Measurements from ENCODE around the gene UMODL1.

UMODL1 gene

GRCh38 chr21:42063191-42063570, 7.9 kb upstream of the UMODL1 start:
- Histone ChIP-seq H3K9me3 (replicated peaks; ENCODE audit: low read length) (no peaks in the 10 kb centered on the region), H3K9ac (ENCODE audit: low read depth, low read length) (no peak overlapping the region), H3K4me2 (ENCODE audit: low read length) (no peak overlapping the region), H3K4me3 (ENCODE audit: low read length) (no peak overlapping the region), H3K36me3 (ENCODE audit: insufficient read depth, low read length) (no peaks in the 10 kb centered on the region), H3K27me3 (ENCODE audit: control insufficient read depth, insufficient read depth, low read length) (peaks cover 64% of the 10 kb centered on the region), H3K4me1 (ENCODE audit: control insufficient read depth, insufficient read depth, low read length) (no peaks in the 10 kb centered on the region)

DNA sequence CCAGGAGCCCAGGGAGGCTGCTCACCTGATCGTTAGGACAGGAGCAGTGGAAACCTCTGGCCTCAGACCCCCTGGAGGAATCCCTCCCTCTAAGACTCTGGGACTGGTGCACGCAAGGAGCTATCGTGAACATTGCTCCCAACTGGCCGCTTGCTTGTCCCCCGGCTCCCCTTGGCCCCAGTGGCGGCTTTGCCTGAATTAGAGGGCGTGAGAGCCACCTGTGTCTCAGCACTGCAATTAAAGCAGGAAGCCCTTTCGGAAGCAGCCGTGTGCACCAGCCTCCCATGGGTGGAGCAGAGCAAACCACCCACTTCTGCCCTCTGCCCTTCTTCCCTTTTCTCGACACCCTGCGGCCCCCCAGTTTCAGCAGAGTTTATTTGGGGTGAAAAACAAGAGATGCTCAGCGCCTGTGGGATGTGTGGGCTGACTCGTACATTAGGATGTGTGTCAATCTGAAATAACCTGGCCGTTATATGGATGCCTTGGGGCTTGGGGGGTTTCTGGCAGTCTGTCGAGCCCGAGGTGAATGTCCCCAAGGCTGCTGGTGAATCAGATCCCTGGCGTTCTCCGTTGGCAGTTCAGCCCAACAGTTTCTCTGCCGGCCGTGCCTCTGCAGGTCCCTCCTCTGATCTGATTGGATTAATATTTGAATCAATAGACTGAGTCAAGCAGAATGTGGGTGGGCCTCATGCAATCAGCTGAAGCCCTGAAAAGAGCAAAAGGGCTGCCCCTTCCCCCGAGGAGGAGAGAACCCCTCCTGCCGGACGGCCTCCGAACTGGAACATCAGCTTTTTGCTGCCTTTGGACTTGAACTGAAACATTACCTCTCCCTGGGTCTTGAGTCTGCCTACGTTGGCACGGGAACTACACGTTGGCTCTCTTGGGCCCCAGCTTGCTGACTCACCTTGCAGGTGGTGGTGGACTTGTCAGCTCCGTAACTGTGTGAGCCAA, 7.3 kb upstream of the UMODL1 start:
- H3K4me2 ChIP-seq (ENCODE audit: low read length), result no peak overlapping the region
- H3K9ac ChIP-seq (ENCODE audit: low read depth, low read length), result no peak overlapping the region
- H3K4me3 ChIP-seq (ENCODE audit: low read length), result no peak overlapping the region
- H3K9me3 ChIP-seq (replicated peaks; ENCODE audit: low read length), result no peaks in the 10 kb centered on the region
- H3K36me3 ChIP-seq (ENCODE audit: insufficient read depth, low read length), result no peaks in the 10 kb centered on the region
- no peaks in the 10 kb centered on the region for H3K4me1 ChIP-seq (ENCODE audit: control insufficient read depth, insufficient read depth, low read length)
- peaks cover 69% of the 10 kb centered on the region for H3K27me3 ChIP-seq (ENCODE audit: control insufficient read depth, insufficient read depth, low read length)

GRCh38 chr21:42066521-42066920, 4.6 kb upstream of the UMODL1 start:
- H3K36me3 ChIP-seq (ENCODE audit: insufficient read depth, low read length), result no peaks in the 10 kb centered on the region
- peaks cover 84% of the 10 kb centered on the region for H3K27me3 ChIP-seq (ENCODE audit: control insufficient read depth, insufficient read depth, low read length)
- H3K4me3 ChIP-seq (ENCODE audit: low read length), result no peak overlapping the region
- H3K9me3 ChIP-seq (replicated peaks; ENCODE audit: low read length), result no peaks in the 10 kb centered on the region
- H3K4me2 ChIP-seq (ENCODE audit: low read length), result no peak overlapping the region
- H3K4me1 ChIP-seq (ENCODE audit: control insufficient read depth, insufficient read depth, low read length), result no peaks in the 10 kb centered on the region
- H3K9ac ChIP-seq (ENCODE audit: low read depth, low read length), result no peak overlapping the region

DNA sequence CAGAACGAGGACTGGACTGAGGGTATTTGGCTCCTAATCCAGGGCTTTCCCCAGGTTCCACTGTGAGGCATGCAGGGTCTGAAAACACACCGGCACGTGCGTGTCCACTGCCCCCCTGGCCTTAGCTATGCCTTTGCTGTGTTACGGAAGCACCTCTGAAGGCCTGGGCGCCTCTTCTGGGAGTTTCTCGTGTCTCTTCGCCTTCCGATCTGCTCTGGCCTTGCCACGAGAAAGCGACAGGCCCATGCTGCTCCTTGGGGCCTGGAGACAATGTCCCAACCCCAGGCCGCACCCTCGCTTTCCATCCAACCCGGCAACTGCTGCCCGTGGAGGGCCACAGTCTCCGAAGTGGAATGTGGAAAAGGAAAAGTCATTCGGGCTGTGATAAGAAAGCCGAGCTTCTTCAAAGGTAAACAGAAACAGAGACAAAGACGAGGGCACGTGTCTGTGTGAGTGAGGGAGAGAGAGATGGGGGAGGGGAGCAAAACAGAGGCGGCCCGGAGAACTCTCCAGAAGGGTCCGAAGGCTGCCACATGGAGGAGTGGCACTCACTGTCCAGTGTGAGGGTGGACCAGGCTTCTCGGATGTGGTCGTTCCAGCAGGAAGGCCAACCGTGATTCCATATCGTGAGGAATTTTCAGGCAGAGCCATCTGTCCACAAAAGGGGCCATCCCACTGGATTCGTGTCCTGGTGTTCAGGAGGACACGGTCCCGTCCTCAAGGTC, 3.4 kb upstream of the UMODL1 start:
- Histone ChIP-seq H3K4me1 (ENCODE audit: control insufficient read depth, insufficient read depth, low read length) (no peaks in the 10 kb centered on the region), H3K27me3 (ENCODE audit: control insufficient read depth, insufficient read depth, low read length) (peaks cover 86% of the 10 kb centered on the region)

GRCh38 chr21:42068256-42068545, 2.9 kb upstream of the UMODL1 start:
- Histone ChIP-seq H3K9ac (ENCODE audit: low read depth, low read length) (no peak overlapping the region), H3K9me3 (replicated peaks; ENCODE audit: low read length) (no peaks in the 10 kb centered on the region), H3K4me2 (ENCODE audit: low read length) (no peak overlapping the region), H3K4me3 (ENCODE audit: low read length) (no peak overlapping the region), H3K27me3 (ENCODE audit: control insufficient read depth, insufficient read depth, low read length) (peaks cover 86% of the 10 kb centered on the region), H3K36me3 (ENCODE audit: insufficient read depth, low read length) (no peaks in the 10 kb centered on the region), H3K4me1 (ENCODE audit: control insufficient read depth, insufficient read depth, low read length) (no peaks in the 10 kb centered on the region)

More for the DNA sequence above, 3.4 kb upstream of the UMODL1 start:
- no peak overlapping the region for H3K9ac ChIP-seq (ENCODE audit: low read depth, low read length)
- no peak overlapping the region for H3K4me2 ChIP-seq (ENCODE audit: low read length)
- no peak overlapping the region for H3K4me3 ChIP-seq (ENCODE audit: low read length)
- H3K9me3 ChIP-seq (replicated peaks; ENCODE audit: low read length), result no peaks in the 10 kb centered on the region
- H3K36me3 ChIP-seq (ENCODE audit: insufficient read depth, low read length), result no peaks in the 10 kb centered on the region

GRCh38 chr21:42068592-42068991, 2.5 kb upstream of the UMODL1 start:
- Histone ChIP-seq H3K9ac (ENCODE audit: low read depth, low read length) (no peak overlapping the region), H3K4me1 (ENCODE audit: control insufficient read depth, insufficient read depth, low read length) (no peaks in the 10 kb centered on the region), H3K27me3 (ENCODE audit: control insufficient read depth, insufficient read depth, low read length) (peaks cover 86% of the 10 kb centered on the region), H3K36me3 (ENCODE audit: insufficient read depth, low read length) (no peaks in the 10 kb centered on the region), H3K9me3 (replicated peaks; ENCODE audit: low read length) (no peaks in the 10 kb centered on the region), H3K4me3 (ENCODE audit: low read length) (no peak overlapping the region), H3K4me2 (ENCODE audit: low read length) (no peak overlapping the region)

DNA sequence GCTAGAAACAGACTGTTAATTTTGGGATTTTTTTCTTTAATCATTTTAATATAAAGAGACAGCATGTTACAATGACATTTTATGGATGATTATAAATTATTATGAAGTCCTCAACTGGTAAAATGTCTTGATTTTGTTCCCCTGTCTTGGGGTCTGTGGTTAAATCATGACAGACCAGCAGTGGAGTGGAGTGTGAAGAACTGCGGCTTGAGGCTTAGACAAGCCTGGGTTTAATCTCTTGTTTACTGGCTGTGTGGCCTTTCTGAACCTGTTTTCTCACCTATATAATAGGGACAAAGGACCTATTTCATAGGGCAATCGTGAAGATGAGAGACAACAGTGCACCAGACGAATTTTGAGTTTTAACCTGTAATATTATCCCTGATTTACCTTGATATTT, 1.8 kb upstream of the UMODL1 start:
- no peak overlapping the region for H3K9ac ChIP-seq (ENCODE audit: low read depth, low read length)
- H3K4me2 ChIP-seq (ENCODE audit: low read length), result no peak overlapping the region
- H3K36me3 ChIP-seq (ENCODE audit: insufficient read depth, low read length), result no peaks in the 10 kb centered on the region
- H3K4me1 ChIP-seq (ENCODE audit: control insufficient read depth, insufficient read depth, low read length), result no peaks in the 10 kb centered on the region
- H3K27me3 ChIP-seq (ENCODE audit: control insufficient read depth, insufficient read depth, low read length), result peaks cover 86% of the 10 kb centered on the region
- no peak overlapping the region for H3K4me3 ChIP-seq (ENCODE audit: low read length)
- no peaks in the 10 kb centered on the region for H3K9me3 ChIP-seq (replicated peaks; ENCODE audit: low read length)

DNA sequence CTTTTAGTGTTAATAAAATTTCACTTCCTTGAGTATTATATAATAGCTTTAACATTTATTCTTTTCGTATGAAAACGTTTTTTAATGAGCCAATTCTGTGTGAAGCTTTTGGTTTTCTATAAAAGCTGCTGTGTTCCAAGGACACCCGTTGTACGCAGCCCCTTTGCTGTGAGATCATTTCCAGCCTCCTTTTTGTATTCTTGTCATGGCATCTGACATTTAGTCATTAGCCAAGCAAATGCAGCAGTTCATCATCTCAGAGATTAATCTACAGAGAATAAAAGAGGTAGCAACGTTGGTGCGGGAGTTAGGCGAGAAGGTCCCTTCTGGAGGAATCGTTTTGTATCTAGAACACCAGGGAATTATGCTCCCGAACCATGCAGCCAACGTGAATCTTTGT, 1.3 kb upstream of the UMODL1 start:
- Histone ChIP-seq H3K27me3 (ENCODE audit: control insufficient read depth, insufficient read depth, low read length) (peaks cover 86% of the 10 kb centered on the region), H3K9ac (ENCODE audit: low read depth, low read length) (no peak overlapping the region), H3K9me3 (replicated peaks; ENCODE audit: low read length) (no peaks in the 10 kb centered on the region), H3K4me3 (ENCODE audit: low read length) (no peak overlapping the region), H3K36me3 (ENCODE audit: insufficient read depth, low read length) (no peaks in the 10 kb centered on the region), H3K4me1 (ENCODE audit: control insufficient read depth, insufficient read depth, low read length) (no peaks in the 10 kb centered on the region), H3K4me2 (ENCODE audit: low read length) (no peak overlapping the region)

- Histone ChIP-seq H3K4me3 (ENCODE audit: low read length) (no peak overlapping the region), H3K4me2 (ENCODE audit: low read length) (no peak overlapping the region), H3K4me1 (ENCODE audit: control insufficient read depth, insufficient read depth, low read length) (no peaks in the 10 kb centered on the region), H3K9me3 (replicated peaks; ENCODE audit: low read length) (no peaks in the 10 kb centered on the region), H3K36me3 (ENCODE audit: insufficient read depth, low read length) (no peaks in the 10 kb centered on the region), H3K9ac (ENCODE audit: low read depth, low read length) (no peak overlapping the region), H3K27me3 (ENCODE audit: control insufficient read depth, insufficient read depth, low read length) (peaks cover 67% of the 10 kb centered on the region)
These were observed 2.3 kb downstream of the UMODL1 start for GRCh38 chr21:42073145-42074099.

GRCh38 chr21:42075686-42076471, 4.8 kb downstream of the UMODL1 start:
- Histone ChIP-seq H3K4me1 (ENCODE audit: control insufficient read depth, insufficient read depth, low read length) (no peaks in the 10 kb centered on the region), H3K9ac (ENCODE audit: low read depth, low read length) (no peak overlapping the region), H3K36me3 (ENCODE audit: insufficient read depth, low read length) (no peaks in the 10 kb centered on the region)

More at GRCh38 chr21:42075686-42076471, 4.8 kb downstream of the UMODL1 start:
- H3K9me3 ChIP-seq (replicated peaks; ENCODE audit: low read length), result no peaks in the 10 kb centered on the region
- H3K4me3 ChIP-seq (ENCODE audit: low read length), result no peak overlapping the region
- H3K4me2 ChIP-seq (ENCODE audit: low read length), result no peak overlapping the region
- peaks cover 55% of the 10 kb centered on the region for H3K27me3 ChIP-seq (ENCODE audit: control insufficient read depth, insufficient read depth, low read length)
